Measurements from ENCODE around the gene MDK.

MDK gene

DNA sequence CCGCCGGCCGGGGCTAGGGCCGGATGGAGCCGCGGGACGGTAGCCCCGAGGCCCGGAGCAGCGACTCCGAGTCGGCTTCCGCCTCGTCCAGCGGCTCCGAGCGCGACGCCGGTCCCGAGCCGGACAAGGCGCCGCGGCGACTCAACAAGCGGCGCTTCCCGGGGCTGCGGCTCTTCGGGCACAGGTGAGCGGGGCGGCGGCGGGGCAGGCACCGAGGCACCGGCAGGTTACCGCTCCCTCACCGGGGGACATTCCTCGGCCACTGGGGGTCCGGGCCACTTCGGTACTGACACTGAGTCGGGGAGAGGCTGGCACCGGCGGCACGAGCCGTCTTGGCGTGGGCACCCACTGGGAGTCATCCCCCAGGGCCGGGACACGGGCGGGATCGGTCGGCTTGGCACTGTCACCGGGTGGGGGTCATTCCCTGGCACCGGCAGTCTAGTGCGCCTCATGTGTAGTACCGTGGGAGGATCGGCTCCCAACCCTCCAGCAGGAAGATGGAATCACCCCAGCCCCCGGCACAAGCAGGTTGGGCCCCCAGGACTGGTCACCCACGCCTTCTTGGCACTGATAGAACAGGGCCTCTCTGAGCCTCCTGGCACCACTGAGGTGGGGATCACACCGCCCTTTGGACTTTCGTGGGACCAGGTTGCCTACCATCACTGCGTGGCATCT lies 33.7 kb upstream of the MDK start:
- DNase-seq (ENCODE audit: low read depth in 2 of 2) = no peak

DNA sequence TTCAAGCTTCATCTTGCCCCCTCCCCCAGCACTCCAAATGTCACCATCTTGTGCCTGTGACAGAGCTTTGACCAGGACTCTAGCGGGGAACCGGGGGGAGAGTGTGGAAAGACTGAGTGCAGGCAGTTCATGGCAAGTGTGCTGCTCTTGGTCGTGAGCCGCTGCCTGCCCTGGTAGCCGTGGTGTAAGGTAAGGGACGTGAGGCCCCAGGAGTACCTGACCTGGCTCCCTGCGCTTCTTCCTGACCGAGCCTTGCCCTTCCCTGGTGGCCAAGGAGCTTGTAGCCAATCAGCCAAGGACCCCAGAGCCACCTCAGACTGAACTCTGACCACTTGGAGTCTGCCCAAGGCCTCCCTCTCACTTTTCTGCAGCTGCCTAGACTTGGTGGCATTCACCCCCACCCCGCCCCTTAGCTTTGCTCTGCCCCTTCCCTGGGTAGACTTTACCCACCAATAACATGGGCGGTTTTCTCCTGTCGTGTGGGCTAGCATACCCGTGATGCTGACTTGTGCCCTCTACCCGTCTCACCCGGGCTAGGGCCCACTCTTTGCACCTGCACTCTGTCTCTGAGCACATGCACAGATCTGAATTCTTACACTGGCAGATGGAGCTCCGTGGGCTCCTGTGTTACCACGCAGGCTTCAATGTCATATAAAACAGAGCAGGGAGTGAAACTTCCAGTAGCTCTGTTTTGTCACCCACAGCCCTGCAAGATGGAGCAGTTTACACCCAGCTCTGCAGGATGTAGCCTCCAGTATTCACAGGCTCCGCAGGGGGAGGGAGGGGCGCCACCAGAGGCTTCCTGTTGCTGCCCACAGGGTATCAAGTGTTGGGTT lies 32.7 kb upstream of the MDK start:
- DNase-seq (ENCODE audit: low read depth in 2 of 2) = no peak

GRCh38 chr11:46350695-46351094 lies 30.8 kb upstream of the MDK start:
- DNase-seq (ENCODE audit: low read depth in 2 of 2) = no peak

GRCh38 chr11:46351148-46351547 lies 30.3 kb upstream of the MDK start:
- DNase-seq (ENCODE audit: low read depth in 2 of 2) = no peak

DNA sequence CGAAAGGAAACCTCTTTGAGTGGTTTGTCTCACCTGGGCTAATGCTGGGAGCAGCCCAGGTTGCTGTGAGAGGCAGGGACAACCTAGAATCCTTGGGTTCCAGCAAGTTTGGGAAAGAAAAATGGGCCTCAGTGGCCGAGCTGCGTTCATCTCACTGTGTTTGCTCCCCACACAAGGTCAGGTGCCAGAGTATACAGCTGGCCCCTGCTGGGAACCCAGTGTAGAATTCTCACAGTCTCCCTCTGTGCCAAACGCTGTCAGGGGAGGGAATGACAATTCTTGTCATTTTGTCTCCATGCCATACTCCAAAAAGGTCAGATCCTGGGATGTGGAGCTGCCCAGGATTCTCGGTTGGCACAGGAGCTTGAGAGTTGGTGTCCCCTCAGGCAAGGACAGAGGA lies 29.9 kb upstream of the MDK start:
- DNase-seq (ENCODE audit: low read depth in 2 of 2) = no peak

DNA sequence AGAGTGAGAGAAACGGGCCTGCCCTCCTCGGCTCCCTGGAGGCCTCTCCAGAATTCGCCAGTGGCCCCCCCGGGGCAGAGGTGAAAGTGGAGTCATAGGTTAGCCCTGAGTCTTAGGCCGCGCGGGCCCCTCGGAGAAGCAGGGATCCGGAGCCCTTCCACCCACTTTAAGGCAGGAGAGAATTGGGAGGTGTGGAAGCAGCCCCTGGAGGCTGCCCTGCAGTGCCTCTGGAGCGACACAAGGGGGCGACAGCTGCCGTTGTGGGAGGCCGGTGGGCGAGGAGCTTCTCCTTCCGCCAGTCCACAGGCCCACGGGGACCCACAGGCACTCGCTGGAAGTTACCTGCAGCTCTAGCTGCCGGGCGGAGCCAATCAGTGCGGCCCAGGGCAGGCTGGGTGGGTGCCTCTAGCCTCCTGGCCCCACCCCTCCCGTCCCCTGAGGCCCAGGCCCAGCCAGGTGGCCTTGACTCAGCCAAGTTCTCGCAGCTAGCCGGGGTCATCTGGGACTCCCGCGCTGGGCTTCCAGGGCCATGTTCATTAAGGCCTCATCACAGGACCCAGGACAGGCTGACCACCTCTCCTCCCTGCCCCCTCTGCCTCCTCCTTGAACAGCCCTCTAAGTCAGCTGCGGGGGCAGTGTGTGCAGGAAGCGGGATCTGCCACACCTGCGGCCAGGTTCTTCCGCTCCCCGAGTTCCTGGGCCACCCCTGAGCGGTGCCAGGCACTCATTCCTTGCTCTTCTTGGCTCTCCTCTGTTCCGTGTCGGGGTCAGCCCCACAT lies 29.2 kb upstream of the MDK start:
- peak; percentile 67 to 71 for DNase-seq (ENCODE audit: low read depth in 2 of 2)

- DNase-seq (ENCODE audit: low read depth in 2 of 2) = no peak
Measured at GRCh38 chr11:46353698-46354097, 27.8 kb upstream of the MDK start.

GRCh38 chr11:46356924-46357482 lies 24.5 kb upstream of the MDK start:
- DNase-seq (ENCODE audit: low read depth in 2 of 2) = no peak

DNA sequence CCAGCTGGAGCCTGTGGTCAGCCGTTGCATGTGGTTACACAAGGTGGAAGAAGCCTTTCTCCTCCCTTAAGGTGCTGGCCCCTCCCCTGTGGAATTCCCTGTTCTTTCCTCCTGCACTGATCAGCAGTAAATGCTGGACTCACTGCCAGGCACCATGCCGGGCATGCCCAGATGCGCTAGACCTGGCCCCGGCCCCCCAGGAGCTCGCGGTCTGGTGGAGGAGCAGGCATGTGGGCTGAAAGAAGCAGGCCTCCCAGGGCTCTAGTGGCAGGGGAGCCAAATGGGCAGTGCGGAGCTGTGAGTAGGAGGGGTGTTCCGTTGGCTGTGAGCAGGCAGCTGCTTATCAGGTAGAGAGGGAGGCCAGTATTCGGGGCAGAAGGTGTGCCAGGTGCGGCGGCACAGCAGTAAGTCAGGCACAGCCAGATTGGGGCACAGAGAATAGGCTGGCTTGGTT lies 24.0 kb upstream of the MDK start:
- no peak for DNase-seq (ENCODE audit: low read depth in 2 of 2)

- no peak for DNase-seq (ENCODE audit: low read depth in 2 of 2)
Measured at GRCh38 chr11:46359953-46360352, 21.5 kb upstream of the MDK start.

DNA sequence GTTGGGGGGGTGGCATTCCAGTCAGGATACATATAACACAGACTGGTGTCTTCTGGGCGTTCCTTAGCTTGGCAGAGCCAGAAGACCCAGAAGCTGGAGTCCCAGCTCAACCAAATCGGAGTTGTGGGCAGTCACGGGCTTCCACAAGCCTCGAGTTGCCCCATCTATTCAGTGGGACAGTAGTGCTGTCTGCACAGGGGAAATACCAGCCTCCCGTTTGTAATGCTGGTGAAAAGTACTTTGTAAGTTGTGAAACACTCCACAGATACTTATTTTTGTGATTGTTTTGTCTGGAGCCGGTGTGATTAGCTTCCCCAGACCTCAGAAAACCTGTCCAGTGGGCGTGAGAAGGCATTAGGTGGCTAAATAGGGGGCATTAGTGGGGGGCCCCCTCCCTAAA lies 20.6 kb upstream of the MDK start:
- DNase-seq (ENCODE audit: low read depth in 2 of 2) = no peak

DNA sequence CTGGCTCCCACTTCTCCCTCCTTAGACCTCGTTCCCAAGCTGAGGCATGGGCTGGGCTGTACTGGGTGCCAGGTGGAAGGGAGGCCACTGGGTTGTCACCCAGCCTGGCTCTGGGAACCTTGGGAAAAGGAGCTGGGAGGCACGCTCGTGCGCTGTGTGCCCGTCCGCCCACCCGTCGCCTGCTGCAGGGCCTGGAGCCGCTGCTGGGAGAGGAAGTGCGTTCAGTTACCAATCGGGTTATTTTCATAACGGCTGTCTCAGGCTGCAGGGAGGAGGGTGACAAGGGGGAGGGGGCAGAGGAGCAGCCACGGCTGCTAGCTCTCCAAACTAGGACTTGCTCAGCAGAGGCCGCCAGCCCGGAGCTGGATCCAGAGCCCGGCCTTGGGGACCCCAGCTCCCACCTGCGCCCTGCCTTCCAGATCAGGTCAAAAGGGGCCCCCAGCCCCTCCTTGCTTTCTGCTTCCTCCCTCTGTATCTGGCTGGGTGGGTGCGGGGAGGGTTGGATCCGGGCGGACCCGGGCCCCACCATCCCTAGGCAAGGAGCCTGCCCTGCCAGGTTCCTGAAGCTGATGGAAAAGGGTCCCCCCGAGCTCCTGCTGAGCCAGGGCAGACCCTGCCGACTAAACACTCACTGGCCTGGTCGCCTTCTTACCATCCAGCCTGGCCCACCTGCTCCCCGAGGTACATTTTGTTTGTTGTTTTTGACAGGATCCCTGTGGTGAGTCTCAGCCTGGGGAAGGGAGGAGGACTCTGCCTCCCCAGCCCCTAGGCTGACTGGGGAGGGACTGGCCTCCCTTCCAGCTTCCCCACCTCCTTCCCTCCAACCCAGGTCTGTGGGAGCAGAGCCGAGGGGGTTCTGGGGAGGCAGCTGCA lies 19.9 kb upstream of the MDK start:
- DNase-seq (ENCODE audit: low read depth in 2 of 2) = peak; percentile 57 to 67

- DNase-seq (ENCODE audit: low read depth in 2 of 2) = no peak
Measured at GRCh38 chr11:46362156-46363030, 19.1 kb upstream of the MDK start.

DNA sequence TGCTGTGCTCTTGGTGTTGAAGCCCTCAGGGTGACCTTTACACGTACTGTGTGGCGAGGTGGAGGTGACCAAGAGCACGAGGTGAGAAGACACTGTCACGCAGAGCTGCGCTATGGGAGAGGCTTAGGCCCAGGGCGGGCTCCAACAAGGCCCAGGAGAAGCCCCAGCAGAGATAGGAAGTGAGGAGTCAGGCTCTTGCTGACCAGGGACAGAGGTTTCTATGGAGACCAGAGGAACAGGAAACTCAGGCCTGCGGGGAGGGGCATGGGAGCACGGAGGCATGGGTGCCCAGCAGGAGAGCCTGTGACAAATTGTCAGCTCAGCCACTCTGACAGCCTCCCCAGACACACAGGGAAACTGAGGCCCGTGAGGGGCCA lies 18.4 kb upstream of the MDK start:
- no peak for DNase-seq (ENCODE audit: low read depth in 2 of 2)

- DNase-seq (ENCODE audit: low read depth in 2 of 2) = no peak
Measured at GRCh38 chr11:46363455-46364005, 17.9 kb upstream of the MDK start.

GRCh38 chr11:46364056-46364455 lies 17.4 kb upstream of the MDK start:
- DNase-seq (ENCODE audit: low read depth in 2 of 2) = no peak

DNA sequence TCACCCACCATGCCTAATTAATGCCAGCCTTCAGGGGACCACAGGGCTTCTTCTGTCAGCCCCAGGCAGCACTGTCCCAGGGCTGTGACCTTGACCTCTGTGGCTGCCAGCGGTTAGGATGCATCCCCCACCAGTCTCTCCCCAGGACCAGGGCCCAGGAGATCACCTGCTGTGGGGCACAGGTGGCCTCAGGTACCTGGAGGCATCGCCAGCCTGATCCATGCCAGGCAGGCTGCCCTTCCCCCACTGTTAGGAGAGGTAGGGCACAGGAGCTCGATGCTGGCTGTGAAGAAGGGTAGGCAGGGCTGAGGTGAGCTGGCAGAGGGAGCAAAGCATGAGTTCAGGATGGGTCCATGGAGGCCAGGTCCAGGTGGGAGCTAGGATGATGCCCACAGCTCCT lies 16.7 kb upstream of the MDK start:
- no peak for DNase-seq (ENCODE audit: low read depth in 2 of 2)

- DNase-seq (ENCODE audit: low read depth in 2 of 2) = no peak
Measured at GRCh38 chr11:46366260-46366659, 15.2 kb upstream of the MDK start.

DNA sequence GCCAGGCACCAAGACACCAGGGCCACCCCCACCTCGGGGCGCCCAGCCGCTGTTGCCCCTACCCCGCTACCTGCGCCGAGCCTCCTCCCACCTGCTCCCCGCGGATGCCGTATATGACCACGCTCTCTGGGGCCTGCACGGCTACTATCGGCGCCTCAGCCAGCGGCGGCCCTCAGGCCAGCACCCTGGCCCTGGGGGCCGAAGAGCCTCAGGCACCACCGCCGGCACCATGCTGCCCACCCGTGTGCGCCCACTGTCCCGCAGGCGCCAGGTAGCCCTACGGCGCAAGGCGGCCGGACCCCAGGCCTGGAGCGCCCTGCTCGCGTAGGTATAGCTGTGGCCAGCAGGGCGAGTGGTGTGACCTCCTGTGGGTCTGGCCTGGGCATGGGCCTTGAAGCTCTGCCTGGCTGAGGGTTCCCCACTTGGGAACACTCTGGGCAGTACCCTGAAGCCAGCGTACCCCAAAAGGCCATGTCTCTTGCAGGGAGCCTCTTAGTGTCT lies 14.8 kb upstream of the MDK start:
- no peak for DNase-seq (ENCODE audit: low read depth in 2 of 2)

All from stimulated activated CD4-positive, alpha-beta T cell treated with anti-CD3 and anti-CD28 coated beads, Interleukin-4, amount 100 ng/mL, for 48 hours (primary cell).